Left ventricle myocardium inferior (tissue), 1 donor: ENCODE results near the gene KCNH8. TPM values are rescaled to one million over a fixed set of nuclear protein-coding genes. Genes with fewer than 3 reads are reported as not detected.

ENCODE experiments used
- DNase-seq: peaks from one replicate; pipeline ENCODE4 v3.0.0-alpha.2; 2020
- H3K27ac ChIP-seq: fragments of 200-600 bp; replicated peaks from 2 replicates; pipeline ENCODE4 v1.8.0; 2021
- H3K27me3 ChIP-seq: fragments of 200-600 bp; 2 replicates; pipeline ENCODE4 v1.8.0; 2021; ENCODE audit warnings: low read depth
- H3K36me3 ChIP-seq: fragments of 200-600 bp; 2 replicates; pipeline ENCODE4 v1.8.0; 2021
- H3K4me1 ChIP-seq: fragments of 200-600 bp; 2 replicates; pipeline ENCODE4 v1.8.0; 2021
- H3K4me3 ChIP-seq: fragments of 200-600 bp; 2 replicates; pipeline ENCODE4 v1.8.0; 2021; ENCODE audit warnings: mild to moderate bottlenecking, moderate library complexity
- H3K9me3 ChIP-seq: fragments of 200-600 bp; replicated peaks from 2 replicates; pipeline ENCODE4 v1.8.0; 2021
- CTCF ChIP-seq: fragments of 200-600 bp; IDR thresholded peaks from 2 replicates; pipeline ENCODE4 v1.8.0; 2021; ENCODE audit warnings: antibody characterized with exemption, mild to moderate bottlenecking, borderline replicate concordance
- intact Hi-C: fragments of 100-400 bp; cut with micrococcal nuclease; formaldehyde crosslinking; loops from one replicate; pipeline ENCODE4 v1.11.0; 2022
- total RNA-seq: library from RNA; stranded (reverse); fragmentation: NEBNext Ultra II Directional; extraction: Animal tissue kit (Norgen Biotek cat#: 25700); gene quantifications from one replicate; pipeline ENCODE4 v1.2.1, GENCODE V29; 2021
- donor health status: DM: no; HTN: yes; CAD: no; lungs with severe emphysema.

Gene KCNH8
- total RNA-seq, 1 donor from 2014 or later = 0.05 TPM

GRCh38 chr3:19541284-19541683 lies 393.0 kb downstream of the KCNH8 start:
- Histone ChIP-seq H3K4me1 (no peaks in the 10 kb centered on the region), H3K9me3 (no peaks in the 10 kb centered on the region), H3K27me3 (no peaks in the 10 kb centered on the region), H3K36me3 (no peaks in the 10 kb centered on the region), H3K27ac (no peak overlapping the region), H3K4me3 (no peak overlapping the region)
- intact Hi-C loops = no loop called here
- no peak for DNase-seq
- TF ChIP-seq CTCF = no peak

- H3K4me1 ChIP-seq = no peaks in the 10 kb centered on the region
- no peak for DNase-seq
- peak; percentile 65 for TF ChIP-seq CTCF
- intact Hi-C loops = no loop called here
- H3K4me3 ChIP-seq = no peak overlapping the region
- no peaks in the 10 kb centered on the region for H3K36me3 ChIP-seq
- H3K9me3 ChIP-seq = no peaks in the 10 kb centered on the region
- H3K27ac ChIP-seq = no peak overlapping the region
- H3K27me3 ChIP-seq = no peaks in the 10 kb centered on the region
These were observed 395.0 kb downstream of the KCNH8 start for GRCh38 chr3:19543212-19543841.

- DNase-seq = no peak
- H3K4me1 ChIP-seq = no peaks in the 10 kb centered on the region
- H3K27ac ChIP-seq = no peak overlapping the region
- intact Hi-C loops = no loop called here
- no peaks in the 10 kb centered on the region for H3K27me3 ChIP-seq
- H3K4me3 ChIP-seq = no peak overlapping the region
- H3K36me3 ChIP-seq = no peaks in the 10 kb centered on the region
- TF ChIP-seq CTCF = no peak
- peaks cover 11% of the 10 kb centered on the region for H3K9me3 ChIP-seq
These were observed 399.6 kb downstream of the KCNH8 start for GRCh38 chr3:19547665-19548464.

GRCh38 chr3:19559724-19560442 lies 411.6 kb downstream of the KCNH8 start:
- no peaks in the 10 kb centered on the region for H3K4me1 ChIP-seq
- H3K27ac ChIP-seq = no peak overlapping the region
- no peaks in the 10 kb centered on the region for H3K27me3 ChIP-seq
- TF ChIP-seq CTCF = no peak
- H3K36me3 ChIP-seq = no peaks in the 10 kb centered on the region
- intact Hi-C loops = no loop called here
- DNase-seq = no peak
- peaks cover 28% of the 10 kb centered on the region for H3K9me3 ChIP-seq
- no peak overlapping the region for H3K4me3 ChIP-seq

GRCh38 chr3:19573644-19574043 lies 425.3 kb downstream of the KCNH8 start:
- Histone ChIP-seq H3K9me3 (no peaks in the 10 kb centered on the region), H3K4me1 (no peaks in the 10 kb centered on the region), H3K4me3 (no peak overlapping the region), H3K27ac (no peak overlapping the region), H3K36me3 (no peaks in the 10 kb centered on the region), H3K27me3 (no peaks in the 10 kb centered on the region)
- no peak for TF ChIP-seq CTCF
- intact Hi-C loops = no loop called here
- DNase-seq = no peak
